ES-I3 (cell line): ENCODE results near the gene FUT8.

Experiments used
- H3K36me3 ChIP-seq: 2 replicates; pipeline ENCODE4 v1.6.1; 2013; ENCODE audit warnings: mild to moderate bottlenecking, low read length, control low read depth, moderate library complexity; ENCODE audit not compliant: insufficient read depth
- H3K4me1 ChIP-seq: 2 replicates; pipeline ENCODE4 v1.6.1; 2013; ENCODE audit warnings: mild to moderate bottlenecking, control low read depth, low read length; ENCODE audit not compliant: insufficient read depth
- H3K9ac ChIP-seq: 2 replicates; pipeline ENCODE4 v1.6.1; 2013; ENCODE audit warnings: low read depth, mild to moderate bottlenecking, low read length, moderate library complexity
- H3K9me3 ChIP-seq: 2 replicates; pipeline ENCODE4 v1.6.1; 2013; ENCODE audit warnings: mild to moderate bottlenecking, low read length, moderate library complexity; ENCODE audit not compliant: control insufficient read depth, insufficient read depth

The FUT8 gene

GRCh38 chr14:65412032-65412846 is at the start of gene FUT8:
FUT8 (plus strand) TSS chr14:65412730; CDS start chr14:65561564, 148,834 bp downstream.
- Histone ChIP-seq H3K9me3 (no peaks in the 10 kb centered on the region), H3K4me1 (peaks cover 3% of the 10 kb centered on the region; the same call in 1 of the 2 replicates), H3K36me3 (no peaks in the 10 kb centered on the region), H3K9ac (peak within 1 kb of the TSS; percentile 90)

GRCh38 chr14:65366802-65367565 is 45.5 kb upstream of the FUT8 start:
- Histone ChIP-seq H3K4me1 (peaks cover 29% of the 10 kb centered on the region), H3K9ac (no peak overlapping the region), H3K9me3 (no peaks in the 10 kb centered on the region), H3K36me3 (no peaks in the 10 kb centered on the region)

DNA sequence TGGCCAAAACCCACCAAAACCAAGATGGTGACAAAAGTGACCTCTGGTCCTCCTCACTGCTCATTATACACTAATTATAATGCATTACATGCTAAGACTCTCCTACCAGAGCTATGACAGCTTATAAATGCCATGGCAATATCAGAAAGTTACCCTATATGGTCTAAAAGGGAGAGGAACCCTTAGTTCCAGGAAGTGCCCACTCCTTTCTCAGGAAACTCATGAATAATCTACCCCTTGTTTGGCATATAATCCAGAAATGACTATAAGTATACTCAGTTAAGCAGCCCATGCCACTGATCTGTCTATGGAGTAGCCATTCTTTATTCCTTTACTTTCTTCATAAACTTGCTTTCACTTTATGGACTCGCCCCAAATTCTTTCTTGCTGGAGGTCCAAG is 43.0 kb upstream of the FUT8 start:
- Histone ChIP-seq H3K9me3 (no peaks in the 10 kb centered on the region), H3K36me3 (no peaks in the 10 kb centered on the region), H3K4me1 (peaks cover 30% of the 10 kb centered on the region), H3K9ac (no peak overlapping the region)

DNA sequence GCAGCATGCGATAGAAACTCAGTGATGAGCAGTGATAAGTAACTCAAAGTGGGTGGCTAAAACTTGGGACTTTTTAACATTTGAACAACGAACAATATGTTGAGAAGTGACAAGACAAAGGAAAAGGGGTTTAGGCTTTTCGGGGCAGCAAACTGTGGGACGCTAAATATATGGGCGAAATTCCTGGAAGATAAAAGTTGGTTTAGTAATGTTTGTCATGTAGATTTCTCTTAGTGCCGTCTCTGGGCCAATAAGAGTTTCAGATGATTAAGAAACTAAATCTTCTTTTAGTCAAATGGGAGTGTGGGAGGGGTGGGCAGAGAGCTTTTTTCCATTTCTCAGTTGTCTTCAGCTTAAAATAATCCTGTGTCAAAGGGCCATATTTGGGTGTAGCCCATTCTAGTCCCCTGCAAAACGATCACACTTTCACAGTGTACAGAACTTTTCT is 41.7 kb upstream of the FUT8 start:
- Histone ChIP-seq H3K9ac (no peak overlapping the region; the same call in 1 of the 2 replicates), H3K9me3 (no peaks in the 10 kb centered on the region), H3K4me1 (peaks cover 30% of the 10 kb centered on the region), H3K36me3 (no peaks in the 10 kb centered on the region)

DNA sequence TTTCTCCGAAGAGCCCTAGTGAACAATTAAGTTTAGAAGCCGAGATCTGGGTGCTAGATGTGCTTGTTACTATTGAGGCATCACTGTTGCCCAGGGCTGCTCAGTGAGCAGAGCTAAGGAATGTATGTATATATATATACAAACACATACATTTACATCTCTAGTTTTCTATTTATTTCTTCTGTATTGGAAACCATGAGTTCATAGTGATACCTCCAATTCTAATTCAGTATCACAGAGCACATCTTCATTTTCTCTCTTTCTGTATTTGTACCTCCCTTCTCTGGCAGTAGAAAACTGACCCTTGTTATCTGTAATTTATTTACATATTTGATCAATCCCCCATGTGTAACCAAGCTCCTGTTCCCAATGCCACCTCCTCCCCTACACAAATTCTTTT is 40.7 kb upstream of the FUT8 start:
- Histone ChIP-seq H3K9ac (no peak overlapping the region), H3K4me1 (peaks cover 25% of the 10 kb centered on the region), H3K9me3 (no peaks in the 10 kb centered on the region), H3K36me3 (no peaks in the 10 kb centered on the region)

- H3K4me1 ChIP-seq = peaks cover 16% of the 10 kb centered on the region
- no peaks in the 10 kb centered on the region for H3K9me3 ChIP-seq
- H3K36me3 ChIP-seq = no peaks in the 10 kb centered on the region
- no peak overlapping the region; the same call in 1 of the 2 replicates for H3K9ac ChIP-seq
Observed at GRCh38 chr14:65373016-65373670, 39.4 kb upstream of the FUT8 start.

DNA sequence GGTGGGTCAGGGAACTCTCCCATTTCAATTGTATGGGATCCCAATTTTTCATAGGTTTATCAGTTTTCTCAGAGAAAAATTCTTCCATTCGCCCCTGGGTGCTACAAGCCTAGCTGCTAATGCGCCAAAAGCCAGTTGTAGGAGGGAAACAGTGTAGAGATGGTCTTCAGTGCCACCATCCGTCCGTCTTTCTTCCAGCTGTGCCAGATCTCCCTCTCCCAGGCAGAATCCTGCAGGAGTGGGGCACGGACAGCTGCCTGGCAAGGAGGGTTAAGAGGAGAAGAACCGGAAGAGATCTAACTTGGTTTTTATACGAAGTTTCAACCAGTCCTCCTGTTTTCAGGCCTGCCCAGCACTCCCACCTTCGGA is 38.9 kb upstream of the FUT8 start:
- H3K9ac ChIP-seq = no peak overlapping the region
- peaks cover 16% of the 10 kb centered on the region for H3K4me1 ChIP-seq
- H3K36me3 ChIP-seq = no peaks in the 10 kb centered on the region
- H3K9me3 ChIP-seq = no peaks in the 10 kb centered on the region

GRCh38 chr14:65377576-65377975 is 35.0 kb upstream of the FUT8 start:
- H3K4me1 ChIP-seq = no peaks in the 10 kb centered on the region
- H3K36me3 ChIP-seq = no peaks in the 10 kb centered on the region
- peaks cover 4% of the 10 kb centered on the region; the same call in 1 of the 2 replicates for H3K9me3 ChIP-seq
- H3K9ac ChIP-seq = no peak overlapping the region

DNA sequence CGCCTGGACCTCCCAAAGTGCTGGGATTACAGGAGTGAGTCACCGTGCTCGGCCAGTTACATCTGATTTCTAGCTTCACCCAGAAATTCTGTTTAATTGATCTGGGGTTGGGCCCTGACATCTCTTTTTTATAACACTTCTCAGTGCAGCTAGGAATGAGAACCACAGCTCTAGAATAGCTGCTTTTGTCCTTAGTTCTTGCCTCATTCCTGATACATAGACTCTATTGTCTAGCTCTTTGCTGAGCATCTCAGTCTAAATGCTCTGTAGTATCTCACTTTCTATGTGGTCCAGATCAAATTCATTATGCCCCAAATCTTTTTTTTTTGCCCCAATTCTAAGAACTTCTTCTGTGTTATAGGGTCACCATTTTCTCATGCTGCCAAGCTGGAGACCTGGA is 29.9 kb upstream of the FUT8 start:
- no peaks in the 10 kb centered on the region for H3K4me1 ChIP-seq
- H3K9ac ChIP-seq = no peak overlapping the region
- H3K36me3 ChIP-seq = no peaks in the 10 kb centered on the region
- peaks cover 4% of the 10 kb centered on the region; the same call in 1 of the 2 replicates for H3K9me3 ChIP-seq

DNA sequence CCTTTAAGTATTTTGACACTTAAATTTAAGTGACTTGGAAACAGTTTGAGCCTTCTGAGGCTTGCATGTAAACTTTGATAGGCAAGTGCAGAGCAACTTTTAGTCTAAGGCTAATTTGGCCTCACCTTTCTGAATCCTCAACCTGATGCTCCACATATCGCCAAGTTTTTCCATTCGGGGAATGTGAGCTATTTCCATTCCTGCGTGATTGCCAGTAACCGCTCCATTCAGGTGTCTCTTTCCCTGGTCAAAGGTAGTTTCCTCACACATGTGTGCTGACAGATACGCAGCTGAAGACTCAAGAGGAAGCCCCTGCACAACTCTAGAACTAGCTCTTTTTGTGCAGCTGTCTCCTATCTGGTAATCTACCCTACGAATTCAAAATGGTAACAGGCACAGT is 25.4 kb upstream of the FUT8 start:
- H3K4me1 ChIP-seq = no peaks in the 10 kb centered on the region
- H3K9me3 ChIP-seq = no peaks in the 10 kb centered on the region
- no peaks in the 10 kb centered on the region for H3K36me3 ChIP-seq
- H3K9ac ChIP-seq = no peak overlapping the region

DNA sequence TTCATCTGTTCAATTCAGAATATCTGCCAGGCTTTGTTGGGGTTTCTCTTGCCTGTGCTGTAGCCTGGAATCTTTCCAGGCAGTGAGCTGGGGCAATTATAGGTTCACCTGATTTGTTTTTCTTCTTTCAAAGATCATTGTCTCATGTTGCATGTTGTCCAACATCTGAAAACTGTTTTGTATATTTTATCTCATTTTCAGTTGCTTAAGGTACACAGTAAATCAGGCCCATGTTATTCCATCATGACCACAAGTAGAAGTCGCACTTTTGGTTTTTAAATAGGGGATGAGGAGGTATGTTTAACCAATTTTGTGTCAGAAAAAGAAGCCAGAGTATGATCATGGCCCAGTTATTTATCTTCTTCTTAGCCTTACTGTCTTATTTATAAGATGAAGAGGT is 24.9 kb upstream of the FUT8 start:
- Histone ChIP-seq H3K36me3 (no peaks in the 10 kb centered on the region), H3K9me3 (no peaks in the 10 kb centered on the region), H3K9ac (no peak overlapping the region), H3K4me1 (no peaks in the 10 kb centered on the region)

DNA sequence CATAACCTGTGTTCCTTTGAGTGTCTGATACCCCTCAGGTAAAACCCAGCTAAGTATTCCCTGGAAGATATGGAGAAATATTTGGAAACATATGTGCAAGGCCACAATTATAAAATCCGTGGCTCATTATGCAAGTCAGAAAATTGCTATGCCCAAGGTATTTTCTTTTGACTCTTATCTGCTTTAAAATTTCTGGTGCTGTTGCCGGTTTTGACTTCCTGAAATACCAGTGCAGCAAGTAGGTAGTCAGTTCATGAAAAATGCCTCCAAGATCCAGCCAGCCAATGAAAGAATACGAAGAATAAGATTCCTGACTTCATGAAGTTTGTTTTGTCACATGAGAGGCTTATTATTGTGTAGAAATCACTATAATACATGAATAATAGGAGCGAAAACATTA is 20.2 kb upstream of the FUT8 start:
- Histone ChIP-seq H3K9ac (no peak overlapping the region), H3K36me3 (no peaks in the 10 kb centered on the region), H3K9me3 (peaks cover 4% of the 10 kb centered on the region), H3K4me1 (no peaks in the 10 kb centered on the region)

- Histone ChIP-seq H3K36me3 (no peaks in the 10 kb centered on the region), H3K4me1 (no peaks in the 10 kb centered on the region), H3K9ac (no peak overlapping the region), H3K9me3 (peaks cover 6% of the 10 kb centered on the region)
Observed at GRCh38 chr14:65396082-65396910, 16.2 kb upstream of the FUT8 start.

GRCh38 chr14:65403231-65403630 is 9.3 kb upstream of the FUT8 start:
- H3K36me3 ChIP-seq = no peaks in the 10 kb centered on the region
- H3K9ac ChIP-seq = no peak overlapping the region
- H3K4me1 ChIP-seq = no peaks in the 10 kb centered on the region
- H3K9me3 ChIP-seq = no peaks in the 10 kb centered on the region
